HG02938 (cell line): ENCODE results near the gene MAPK13.
"Not testable (repeated sequence)": the region's sequence is repeated elsewhere in the genome, so short reads cannot be mapped to it uniquely, and the experiment has no call there.

Experiments
- ATAC-seq: cut with Tn5 transposase; IDR thresholded peaks from one replicate; pipeline ENCODE4 v1.9.1; 2021; ENCODE audit warnings: mild to moderate bottlenecking, moderate library complexity; ENCODE audit not compliant: unreplicated experiment

Gene MAPK13

DNA sequence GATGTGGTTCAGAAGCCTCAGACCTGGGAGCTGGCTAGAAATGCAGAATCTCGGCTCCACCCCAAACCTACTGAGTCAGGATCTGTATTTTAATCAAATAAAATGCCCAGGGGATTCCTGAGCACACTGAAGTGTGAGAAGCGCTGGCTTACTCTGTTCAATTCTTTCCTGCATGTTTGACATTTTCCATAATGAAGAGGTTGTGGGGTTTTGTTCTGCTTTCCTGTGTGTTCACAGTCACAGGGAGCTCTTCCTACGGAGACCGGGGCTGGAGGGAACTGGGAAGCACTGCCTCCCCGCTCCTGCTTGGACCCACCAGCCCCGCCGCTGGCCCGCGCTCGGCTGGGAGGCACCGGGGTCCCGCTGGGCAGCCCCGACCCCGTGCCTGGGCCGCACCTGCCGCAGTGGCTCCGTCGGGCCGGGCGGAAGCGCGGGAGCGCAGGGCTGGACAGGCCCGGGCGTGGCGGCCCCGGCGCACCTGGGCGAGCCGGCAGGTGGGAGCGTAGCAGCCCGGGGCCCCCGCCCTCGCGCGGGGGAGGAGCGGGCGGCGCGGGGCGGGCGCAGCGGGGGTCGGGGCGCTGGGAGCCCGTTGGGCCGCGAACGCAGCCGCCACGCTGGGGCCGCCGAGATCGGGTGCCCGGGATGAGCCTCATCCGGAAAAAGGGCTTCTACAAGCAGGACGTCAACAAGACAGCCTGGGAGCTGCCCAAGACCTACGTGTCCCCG is at the start of gene MAPK13:
TSS of gene MAPK13 (plus strand) at position 573 of the 726 bp plus-strand sequence. CDS start at position 643, 70 bp downstream.
- ATAC-seq: no peak

DNA sequence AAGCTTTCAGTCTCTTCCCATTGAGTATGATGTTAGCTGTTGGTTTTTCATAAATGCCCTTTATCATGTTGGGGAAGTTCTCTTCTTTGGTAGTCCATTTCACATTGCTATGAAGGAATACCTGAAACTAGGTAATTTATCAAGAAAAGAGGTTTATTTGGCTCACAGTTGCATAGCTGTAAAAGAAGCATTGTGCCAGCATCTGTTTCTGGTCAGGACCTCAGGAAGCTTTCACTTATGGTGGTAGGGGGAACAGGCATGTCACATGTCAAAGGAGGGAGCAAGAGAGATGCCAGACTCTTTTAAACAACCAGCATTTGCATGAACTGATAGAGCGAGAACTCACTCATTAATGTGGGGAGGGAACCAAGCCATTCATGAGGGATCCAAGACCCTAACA is 48.0 kb upstream of the MAPK13 start:
- no peak for ATAC-seq

DNA sequence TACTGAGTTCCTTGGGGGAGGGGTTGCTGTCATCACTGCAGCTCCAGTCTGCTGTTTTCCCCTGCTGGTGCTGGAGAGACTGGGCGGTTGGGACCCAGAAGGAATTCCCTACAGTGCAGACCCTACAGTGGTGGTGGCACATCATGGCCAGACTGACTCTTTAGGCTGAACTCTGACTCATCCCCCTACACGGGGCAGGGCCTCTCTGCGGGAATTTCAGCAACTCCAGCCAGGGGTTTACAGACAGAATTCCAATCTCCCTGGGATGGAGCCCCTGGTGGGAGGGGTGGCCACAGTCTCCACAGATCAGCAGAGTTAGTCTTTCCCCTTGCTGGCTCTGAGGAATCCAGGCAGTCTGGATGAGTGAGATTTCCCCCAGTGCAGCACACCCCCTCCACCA is 46.9 kb upstream of the MAPK13 start:
- ATAC-seq: no peak

DNA sequence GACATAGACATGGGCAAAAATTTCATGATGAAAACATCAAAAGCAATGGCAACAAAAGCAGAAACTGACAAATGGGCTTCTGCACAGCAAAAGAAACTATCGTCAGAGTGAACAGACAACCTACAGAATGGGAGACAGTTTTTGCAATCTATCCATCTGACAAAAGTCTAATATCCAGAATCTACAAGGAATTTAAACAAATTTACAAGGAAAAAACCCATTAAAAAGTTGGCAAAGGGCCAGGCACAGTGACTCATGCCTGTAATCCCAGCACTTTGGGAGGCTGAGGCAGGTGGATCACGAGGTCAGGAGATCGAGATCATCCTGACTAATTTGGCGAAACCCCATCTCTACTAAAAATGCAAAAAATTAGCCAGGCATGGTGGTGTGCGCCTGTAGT is 42.1 kb upstream of the MAPK13 start:
- not testable (repeated sequence) for ATAC-seq

DNA sequence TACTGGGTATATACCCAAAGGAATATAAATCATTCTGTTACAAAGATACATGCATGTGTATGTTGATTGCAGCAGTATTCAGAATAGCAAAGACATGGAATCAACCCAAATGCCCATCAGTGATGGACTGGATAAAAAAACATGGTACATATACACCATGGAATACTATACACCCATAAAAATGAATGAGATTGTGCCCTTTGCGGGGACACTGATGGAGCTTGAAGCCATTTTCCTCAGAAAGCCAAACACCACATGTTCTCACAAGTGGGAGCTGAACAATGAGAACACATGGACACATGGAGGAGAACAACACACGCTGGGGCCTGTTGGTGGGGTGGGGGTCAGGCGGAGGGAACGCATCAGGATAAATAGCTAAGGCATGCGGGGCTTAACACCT is 41.3 kb upstream of the MAPK13 start:
- no peak for ATAC-seq

DNA sequence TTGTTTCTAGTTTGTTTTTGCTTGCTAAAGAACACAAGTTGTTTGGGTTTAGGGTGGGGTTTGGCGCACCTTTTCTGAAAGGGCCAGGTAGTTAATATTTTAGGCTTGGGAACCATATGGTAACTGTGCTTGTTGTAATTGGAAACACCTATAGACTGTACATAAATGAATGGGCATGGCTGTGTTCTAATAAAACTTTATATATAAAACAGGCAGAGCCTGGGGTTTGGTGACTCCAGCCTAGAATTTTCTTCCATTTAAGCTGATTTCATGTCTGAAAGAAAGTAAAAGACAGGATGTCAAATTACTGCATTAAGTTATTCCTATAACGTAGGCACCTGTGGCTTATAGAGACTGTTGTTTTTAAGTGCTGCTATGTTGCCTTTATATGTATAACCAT is 36.1 kb upstream of the MAPK13 start:
- no peak for ATAC-seq

DNA sequence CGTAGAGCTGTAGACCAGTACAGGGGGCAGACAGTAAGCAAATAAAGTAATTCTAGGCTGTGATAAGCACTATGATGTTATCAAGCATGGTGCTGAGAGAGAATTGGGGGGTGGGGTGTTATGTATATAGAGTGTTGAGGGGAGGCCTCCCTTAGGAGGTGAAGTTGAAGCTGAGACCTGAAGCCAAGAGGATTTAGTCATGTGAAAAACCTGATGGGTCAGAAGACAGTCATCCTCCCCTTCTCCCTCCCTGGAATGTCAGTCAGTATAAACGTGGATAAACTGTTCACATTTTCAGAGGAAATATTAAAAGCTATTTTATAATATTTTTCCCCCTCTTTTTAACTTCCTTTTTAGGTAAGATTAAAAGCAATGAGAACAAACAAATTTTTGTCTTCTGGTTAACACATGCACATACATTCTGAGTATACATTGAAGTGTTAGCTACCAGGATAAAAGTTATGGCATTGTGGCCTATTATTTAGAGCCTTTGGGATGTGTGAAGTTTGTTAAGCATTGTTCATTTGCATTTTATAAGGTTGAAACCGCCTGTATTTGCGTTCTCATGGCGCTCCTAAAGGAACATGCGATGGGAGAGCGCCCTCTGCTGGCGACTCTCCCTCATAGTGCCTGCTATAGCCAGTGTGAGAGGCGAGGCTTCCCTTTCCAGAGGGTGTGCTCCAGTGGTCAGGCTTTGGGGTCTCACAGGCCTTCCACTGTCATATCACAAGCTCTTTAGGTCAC is 35.4 kb upstream of the MAPK13 start:
- ATAC-seq: no peak

DNA sequence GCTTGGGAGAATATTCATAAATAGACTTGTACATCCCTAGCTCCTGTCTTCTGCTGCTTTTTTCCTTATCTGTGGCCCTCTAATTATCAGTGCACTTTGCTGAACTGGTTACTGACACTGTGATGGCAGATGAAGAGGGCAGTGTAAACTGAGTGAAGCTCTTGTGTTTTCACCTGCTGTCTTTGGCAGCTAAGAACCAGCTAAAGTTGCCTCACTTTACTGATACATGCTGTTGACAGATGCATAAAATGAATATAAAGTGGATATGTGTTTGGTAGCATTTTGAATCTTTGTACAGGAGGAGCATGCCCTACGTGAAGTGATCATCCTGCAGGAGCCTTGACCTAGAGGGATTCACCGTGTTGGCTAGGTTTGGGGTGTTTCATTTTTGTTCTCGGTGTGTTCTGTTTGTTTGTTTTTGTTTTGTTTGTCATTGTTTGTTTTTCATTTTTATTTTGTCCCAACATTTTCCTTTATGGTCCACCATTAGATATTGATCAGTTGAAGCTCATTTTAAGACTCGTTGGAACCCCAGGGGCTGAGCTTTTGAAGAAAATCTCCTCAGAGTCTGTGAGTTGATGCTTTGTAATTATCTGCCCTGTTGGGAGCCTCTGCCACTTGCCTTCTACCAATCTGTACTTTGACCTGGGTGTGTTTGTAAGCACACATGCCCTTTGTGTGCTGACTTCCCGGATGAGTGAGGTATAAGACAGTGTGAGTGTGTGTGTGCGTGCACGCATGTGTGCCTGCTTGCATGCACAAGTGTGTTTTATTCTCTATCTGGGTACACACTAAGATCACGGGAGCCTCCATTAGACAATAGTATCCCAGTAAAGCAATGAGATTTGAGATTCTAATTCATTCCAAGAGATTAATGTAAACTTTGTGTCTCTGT is 34.6 kb upstream of the MAPK13 start:
- ATAC-seq: no peak

DNA sequence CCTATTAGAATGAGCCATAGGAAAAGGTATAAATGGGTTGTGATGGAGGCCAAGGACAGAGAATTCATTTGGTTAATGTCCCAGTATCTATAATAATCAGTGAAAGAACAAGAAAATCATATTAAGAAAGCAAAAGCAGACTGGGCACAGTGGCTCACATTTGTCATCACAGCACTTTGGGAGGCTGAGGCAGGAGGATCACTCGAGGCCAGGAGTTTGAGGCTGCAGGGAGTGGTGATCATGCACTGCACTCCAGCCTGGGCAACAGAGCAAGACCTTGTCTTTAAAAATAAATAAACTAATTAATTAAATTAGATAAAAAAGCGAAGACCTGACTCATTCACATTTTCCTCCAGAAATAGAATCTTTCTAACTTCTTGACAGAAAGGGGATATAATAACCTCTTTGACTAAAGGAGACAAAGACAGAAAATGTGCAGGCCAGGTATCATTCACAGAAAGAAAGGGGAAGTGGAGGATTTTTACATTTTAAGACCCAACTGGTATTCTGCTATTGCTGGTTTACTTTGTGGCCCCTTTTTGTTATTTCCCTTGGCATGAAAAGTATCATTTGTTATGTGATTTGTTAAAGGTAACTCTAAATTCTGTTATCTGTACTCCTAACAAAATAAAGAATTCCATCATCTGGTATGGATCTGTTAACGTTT is 31.9 kb upstream of the MAPK13 start:
- no peak for ATAC-seq

DNA sequence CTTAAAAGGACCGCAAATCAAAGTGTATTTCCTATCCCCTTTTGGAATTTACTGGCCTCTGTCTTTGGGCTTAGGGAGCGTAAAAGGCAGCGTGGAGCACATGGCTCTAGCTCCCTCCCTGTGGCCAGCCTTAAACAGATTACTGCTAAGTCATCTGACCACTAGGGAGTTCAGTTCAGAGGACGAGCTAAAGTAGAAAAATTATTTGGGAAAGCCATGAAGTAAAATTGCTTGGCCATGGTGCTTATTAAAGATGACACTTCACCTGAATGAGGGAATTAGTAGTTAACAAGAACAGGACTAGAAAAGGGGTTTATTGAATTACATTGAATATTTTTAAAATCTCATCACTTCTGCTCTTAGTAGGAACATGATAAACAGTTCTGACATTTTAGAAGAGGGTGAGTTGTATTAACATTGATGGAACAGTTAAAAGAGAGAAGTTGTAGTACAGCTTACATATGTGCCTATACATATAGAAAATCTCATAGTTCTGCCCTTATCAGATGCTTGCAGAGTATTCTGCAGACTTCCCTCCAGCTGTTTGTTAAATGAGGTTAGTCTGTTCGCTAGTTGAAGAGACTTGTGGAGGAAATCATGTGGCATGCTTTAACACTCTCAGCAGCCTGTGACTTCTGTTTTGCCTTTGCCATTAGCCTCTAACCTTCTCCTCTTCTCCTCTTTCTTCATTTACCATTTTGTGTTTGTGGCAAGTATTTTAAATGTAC is 31.2 kb upstream of the MAPK13 start:
- no peak for ATAC-seq

DNA sequence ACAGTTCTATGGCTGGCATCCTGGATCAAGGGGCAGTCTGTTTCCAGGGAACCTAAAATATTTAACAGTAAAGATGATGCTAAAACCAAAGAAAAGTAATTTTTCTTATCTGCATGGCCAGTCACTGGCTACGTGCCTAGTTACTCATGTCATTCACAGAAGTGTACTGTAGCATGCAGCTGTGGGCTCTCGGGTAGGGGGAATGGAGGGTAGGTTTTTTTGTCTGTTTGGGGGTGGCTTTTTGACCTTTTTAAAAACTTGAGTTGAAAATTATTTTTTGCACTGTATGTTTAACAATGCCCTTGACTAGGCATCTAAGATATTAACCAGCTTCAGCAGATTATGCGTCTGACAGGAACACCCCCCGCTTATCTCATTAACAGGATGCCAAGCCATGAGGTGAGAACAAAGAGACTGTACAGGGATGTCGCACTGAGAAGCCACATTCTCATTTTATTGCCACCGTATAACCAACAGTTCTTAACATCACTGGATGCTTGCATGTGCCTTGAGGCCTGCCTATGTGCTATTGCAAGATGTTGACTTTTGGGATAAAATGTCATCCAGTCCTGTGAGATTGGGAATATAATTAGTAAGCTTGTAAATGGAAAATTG is 30.3 kb upstream of the MAPK13 start:
- no peak for ATAC-seq

DNA sequence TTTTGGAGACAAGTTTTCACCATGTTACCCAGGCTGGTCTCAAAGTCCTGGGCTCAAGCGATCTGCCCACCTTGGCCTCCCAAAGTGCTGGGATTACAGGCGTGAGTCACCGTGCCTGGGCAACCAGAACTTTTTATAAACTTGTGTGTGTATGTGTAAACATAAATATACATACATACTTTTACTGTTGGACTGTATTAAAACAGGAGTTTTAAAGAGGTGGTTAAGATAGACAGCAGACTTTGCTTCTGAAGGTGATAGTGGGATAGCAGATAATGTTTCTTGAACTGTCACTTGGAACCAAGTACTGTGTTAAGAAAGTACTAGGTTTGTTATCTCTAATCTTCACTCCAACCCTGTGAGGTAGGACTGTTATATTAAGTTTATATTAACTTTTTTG is 28.6 kb upstream of the MAPK13 start:
- ATAC-seq: no peak

DNA sequence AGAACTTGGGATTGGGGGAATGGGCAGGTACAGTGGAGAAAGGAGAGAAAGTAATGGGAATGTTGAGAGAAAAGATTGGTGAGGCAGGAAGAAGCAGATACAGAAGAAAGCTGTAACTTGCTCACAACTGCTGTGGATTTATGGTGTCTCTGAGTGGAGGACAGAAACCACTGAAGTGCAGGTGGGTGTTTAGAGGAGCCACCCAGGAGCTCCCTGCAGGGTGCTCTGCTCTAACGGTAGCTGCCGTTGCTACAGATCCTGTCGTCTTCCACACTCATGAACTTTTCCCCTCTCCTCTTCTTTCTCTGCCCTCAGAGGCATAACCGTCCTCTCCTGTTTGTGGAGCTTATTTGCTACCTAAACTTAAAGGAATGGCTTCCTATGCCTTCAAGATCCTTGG is 27.5 kb upstream of the MAPK13 start:
- ATAC-seq: no peak

DNA sequence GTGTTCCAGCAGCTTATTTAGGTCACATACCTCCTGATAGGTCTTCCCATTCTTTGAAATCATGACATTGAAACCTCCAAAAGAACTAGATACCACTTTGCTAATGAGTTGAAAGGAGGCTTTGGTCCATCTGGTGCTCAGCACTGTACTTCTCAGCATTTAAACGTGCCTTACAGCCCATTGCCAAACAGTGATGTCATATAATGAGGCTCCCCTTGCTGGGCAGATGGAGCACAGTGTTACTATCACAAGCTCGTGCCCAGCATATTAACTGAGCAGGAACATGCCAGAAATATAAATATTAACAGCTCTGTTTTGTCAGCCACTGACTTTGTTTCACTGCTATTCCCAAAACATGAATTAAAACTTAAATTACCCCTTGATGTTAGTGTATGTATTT is 25.5 kb upstream of the MAPK13 start:
- ATAC-seq: no peak

DNA sequence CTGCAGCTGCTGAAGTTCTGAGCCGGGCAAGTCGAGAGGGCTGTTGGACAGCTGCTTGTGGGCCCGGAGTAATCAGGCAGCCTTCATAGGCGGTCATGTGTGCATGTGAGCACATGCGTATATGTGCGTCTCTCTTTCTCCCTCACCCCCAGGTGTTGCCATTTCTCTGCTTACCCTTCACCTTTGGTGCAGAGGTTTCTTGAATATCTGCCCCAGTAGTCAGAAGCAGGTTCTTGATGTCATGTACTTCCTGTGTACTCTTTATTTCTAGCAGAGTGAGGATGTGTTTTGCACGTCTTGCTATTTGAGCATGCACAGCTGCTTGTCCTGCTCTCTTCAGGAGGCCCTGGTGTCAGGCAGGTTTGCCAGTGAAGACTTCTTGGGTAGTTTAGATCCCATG is 21.2 kb upstream of the MAPK13 start:
- no peak for ATAC-seq

DNA sequence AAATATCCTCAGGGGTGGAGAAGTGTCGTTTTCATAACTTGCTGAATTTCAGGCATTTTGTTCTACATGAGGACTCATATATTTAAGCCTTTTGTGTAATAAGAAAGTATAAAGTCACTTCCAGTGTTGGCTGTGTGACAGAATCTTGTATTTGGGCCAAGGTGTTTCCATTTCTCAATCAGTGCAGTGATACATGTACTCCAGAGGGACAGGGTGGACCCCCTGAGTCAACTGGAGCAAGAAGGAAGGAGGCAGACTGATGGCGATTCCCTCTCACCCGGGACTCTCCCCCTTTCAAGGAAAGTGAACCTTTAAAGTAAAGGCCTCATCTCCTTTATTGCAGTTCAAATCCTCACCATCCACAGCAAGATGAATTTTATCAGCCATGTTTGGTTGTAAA is 20.3 kb upstream of the MAPK13 start:
- no peak for ATAC-seq

DNA sequence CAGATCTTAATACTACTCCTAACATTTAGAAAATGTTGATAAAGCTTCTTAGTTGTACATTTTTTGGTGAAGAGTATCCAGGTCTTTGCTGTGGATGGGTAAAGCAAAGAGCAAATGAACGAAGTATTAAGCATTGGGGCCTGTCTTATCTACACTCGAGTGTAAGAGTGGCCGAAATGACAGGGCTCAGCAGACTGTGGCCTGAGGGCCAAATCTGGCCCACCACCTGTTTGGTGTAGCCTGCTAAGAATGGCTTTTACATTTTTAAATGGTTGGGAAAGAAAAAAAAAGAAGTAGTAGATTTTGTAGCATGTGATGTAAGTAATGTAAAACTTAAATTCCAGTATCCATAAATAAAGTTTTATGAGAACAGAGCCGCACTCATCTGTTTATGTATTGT is 19.4 kb upstream of the MAPK13 start:
- ATAC-seq: no peak

DNA sequence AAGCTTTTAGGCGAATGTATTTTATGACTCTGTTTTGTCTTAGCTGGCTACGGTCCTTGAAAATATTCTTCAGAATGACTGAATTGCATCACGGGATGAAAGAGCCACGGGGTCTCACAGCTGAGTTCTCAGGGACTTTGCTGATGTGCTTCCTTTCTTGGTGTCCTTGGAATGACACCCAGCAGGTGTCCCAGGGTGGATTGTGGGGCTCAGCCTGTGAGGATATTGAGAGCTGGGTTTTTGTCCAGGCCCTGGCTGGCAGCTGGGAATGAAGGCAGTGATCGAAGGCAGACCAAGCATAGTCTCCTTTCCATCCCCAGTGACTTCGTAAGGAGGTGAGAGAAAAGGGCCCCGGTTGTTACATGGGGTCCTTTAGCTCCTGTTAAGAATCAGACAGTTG is 18.8 kb upstream of the MAPK13 start:
- ATAC-seq: no peak

DNA sequence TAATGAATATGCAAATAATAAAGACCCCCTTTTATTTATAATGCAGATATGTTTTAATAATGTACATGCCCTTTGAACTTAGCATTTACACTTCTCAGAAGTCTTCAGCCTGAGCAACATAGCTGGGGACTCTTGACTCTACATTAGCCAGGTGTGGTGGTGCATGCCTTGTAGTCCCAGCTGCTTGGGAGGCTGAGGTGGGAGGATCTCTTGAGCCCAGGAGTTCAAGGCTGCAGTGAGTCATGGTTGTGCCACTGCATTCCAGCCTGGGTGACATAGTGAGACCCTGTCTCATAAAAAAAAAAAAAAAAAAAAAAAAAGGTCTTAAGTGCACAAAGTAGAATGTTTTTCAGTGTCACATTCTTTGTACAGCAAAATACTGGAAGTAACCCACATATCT is 17.3 kb upstream of the MAPK13 start:
- no peak for ATAC-seq

DNA sequence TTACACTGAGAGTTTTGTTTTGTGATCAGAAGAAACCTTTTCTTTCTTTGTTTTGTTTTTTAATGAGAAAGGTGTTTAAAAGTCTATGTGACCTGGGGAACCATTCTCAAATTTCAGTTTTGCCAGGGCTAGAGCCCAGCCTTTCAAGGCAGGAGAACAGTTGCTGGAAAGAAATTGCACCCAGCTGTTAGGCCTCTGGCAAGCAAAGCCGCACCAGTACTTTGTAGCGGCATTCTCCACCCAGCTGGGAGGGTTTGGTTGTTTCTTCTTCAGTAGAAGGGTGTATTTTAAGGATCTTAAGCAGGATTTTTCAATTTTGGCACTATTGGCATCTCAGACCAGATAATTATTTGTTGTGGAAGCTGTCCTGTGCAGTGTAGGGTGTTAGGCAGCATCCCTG is 16.6 kb upstream of the MAPK13 start:
- no peak for ATAC-seq
